Mucosa of descending colon (tissue), 3 donors: ENCODE results near the gene ATRNL1. TPM values are rescaled to one million over a fixed set of nuclear protein-coding genes. Genes with fewer than 3 reads are reported as not detected.

Experiments
- ATAC-seq: fragments of 200-7000 bp; cut with Tn5 transposase; one replicate; pipeline ENCODE4 v1.9.1; 2020; ENCODE audit warnings: mild to moderate bottlenecking, moderate library complexity
- DNase-seq, 3 donors: peaks; one replicate each; pipeline ENCODE4 v3.0.0-alpha.2; 2020
- H3K36me3 ChIP-seq: fragments of 200-600 bp; one replicate; pipeline ENCODE4 v1.8.0; 2021; ENCODE audit warnings: low read depth, mild to moderate bottlenecking
- H3K4me1 ChIP-seq: fragments of 200-600 bp; one replicate; pipeline ENCODE4 v1.8.0; 2021; ENCODE audit warnings: low read depth, mild to moderate bottlenecking
- H3K4me3 ChIP-seq: fragments of 200-600 bp; one replicate; pipeline ENCODE4 v1.8.0; 2021; ENCODE audit warnings: mild to moderate bottlenecking
- H3K9me3 ChIP-seq: fragments of 200-600 bp; one replicate; pipeline ENCODE4 v1.8.0; 2021; ENCODE audit warnings: mild to moderate bottlenecking
- CTCF ChIP-seq: fragments of 200-600 bp; IDR thresholded peaks from one replicate; pipeline ENCODE4 v1.8.0; 2022; ENCODE audit warnings: antibody characterized with exemption, mild to moderate bottlenecking
- intact Hi-C, 2 donors: fragments of 100-400 bp; cut with DNase I in 1 of 2; cut with micrococcal nuclease in 1 of 2; formaldehyde crosslinking; loops; one replicate each; pipeline versions ENCODE4 v1.11.0 to v1.11.1; 2022; cut with DNase I, micrococcal nuclease
- total RNA-seq, 3 donors: library from RNA; stranded (reverse); fragmentation: NEBNext Ultra II Directional in 2 of 3; extraction: Animal tissue kit (Norgen Biotek cat#: 25700) in 2 of 3; gene quantifications; one replicate each; pipeline versions ENCODE4 v1.2.1 to v1.2.4, GENCODE V29; 2021 to 2023
- donor health status: DM: no; HTN: no; CAD: no; lungs with moderate emphysema.
- donor health status: DM: no; HTN: no; CAD: no.
- donor health status: DM: no; HTN: yes; CAD: no.

The ATRNL1 gene
- total RNA-seq, 3 donors from 2014 or later, result 0.58 to 61.7 (median 1.8) TPM

GRCh38 chr10:115436999-115437398, 343.8 kb downstream of the ATRNL1 start:
- Histone ChIP-seq H3K36me3 (no peaks in the 10 kb centered on the region), H3K4me3 (no peak overlapping the region), H3K4me1 (no peaks in the 10 kb centered on the region), H3K9me3 (no peaks in the 10 kb centered on the region)
- ATAC-seq (no peak), DNase-seq (no peak)
- intact Hi-C loops, result no loop called here
- no peak for TF ChIP-seq CTCF

GRCh38 chr10:115441907-115442545, 348.9 kb downstream of the ATRNL1 start:
- intact Hi-C loops, result no loop called here
- DNase-seq (no peak), ATAC-seq (no peak)
- Histone ChIP-seq H3K4me1 (no peaks in the 10 kb centered on the region), H3K4me3 (no peak overlapping the region), H3K36me3 (no peaks in the 10 kb centered on the region), H3K9me3 (no peaks in the 10 kb centered on the region)
- TF ChIP-seq CTCF, result no peak

GRCh38 chr10:115456812-115457211, 363.6 kb downstream of the ATRNL1 start:
- ATAC-seq (no peak), DNase-seq (no peak)
- no peak for TF ChIP-seq CTCF
- H3K9me3 ChIP-seq, result no peaks in the 10 kb centered on the region
- H3K4me3 ChIP-seq, result no peak overlapping the region
- intact Hi-C loops, result no loop called here
- H3K36me3 ChIP-seq, result no peaks in the 10 kb centered on the region
- no peaks in the 10 kb centered on the region for H3K4me1 ChIP-seq

GRCh38 chr10:115483294-115483693, 390.1 kb downstream of the ATRNL1 start:
- intact Hi-C loops, result no loop called here
- DNase-seq (no peak), ATAC-seq (no peak)
- H3K4me3 ChIP-seq, result no peak overlapping the region
- no peaks in the 10 kb centered on the region for H3K36me3 ChIP-seq
- H3K4me1 ChIP-seq, result no peaks in the 10 kb centered on the region
- TF ChIP-seq CTCF, result no peak
- no peaks in the 10 kb centered on the region for H3K9me3 ChIP-seq

GRCh38 chr10:115491526-115492140, 398.5 kb downstream of the ATRNL1 start:
- H3K36me3 ChIP-seq, result no peaks in the 10 kb centered on the region
- no peaks in the 10 kb centered on the region for H3K9me3 ChIP-seq
- no peaks in the 10 kb centered on the region for H3K4me1 ChIP-seq
- DNase-seq, result no peak
- intact Hi-C loops, result no loop called here
- no peak for TF ChIP-seq CTCF
- no peak overlapping the region for H3K4me3 ChIP-seq
- ATAC-seq, result no peak
